Measurements from ENCODE around the gene MCU. TPM values are rescaled to one million over a fixed set of nuclear protein-coding genes. Genes with fewer than 3 reads are reported as not detected.
A peak's percentile ranks its signal among the peaks of the same experiment; 100 is the strongest.

The MCU gene
- total RNA-seq, 1 donor from 2014 or later, result 31.8 TPM

DNA sequence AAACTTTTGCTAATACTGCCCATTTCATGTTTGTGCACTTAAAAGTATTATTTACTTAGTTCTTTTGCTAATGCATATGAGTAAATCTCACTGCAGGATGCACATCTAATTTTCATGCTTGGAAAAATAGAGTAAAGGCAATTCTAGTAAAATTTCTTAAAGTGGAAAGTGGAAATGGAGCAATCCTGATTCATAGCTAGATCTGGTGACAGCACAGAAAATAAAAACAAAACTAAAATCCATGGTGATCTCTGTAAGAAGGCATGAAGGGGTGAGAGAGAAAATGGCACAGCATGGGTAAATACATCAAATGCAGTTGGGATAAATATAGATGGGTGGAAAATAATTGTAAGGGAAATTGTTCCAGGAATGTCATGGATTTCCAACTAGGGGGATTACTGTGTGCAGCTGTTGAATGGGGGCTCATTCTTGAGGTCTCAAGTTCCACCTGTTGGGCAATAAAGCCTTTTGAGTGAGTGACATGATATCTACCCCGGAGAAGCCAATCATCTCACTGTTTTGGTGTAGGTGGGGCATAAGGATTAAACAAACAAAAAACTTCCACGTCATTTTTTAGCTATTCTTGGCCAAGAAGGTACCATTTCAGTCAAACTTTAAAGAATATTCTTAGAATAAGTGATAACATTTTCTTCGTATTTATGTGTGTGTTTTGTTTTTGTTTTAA is 1.7 kb upstream of the MCU start:
- H3K36me3 ChIP-seq (ENCODE audit: insufficient read depth, low read length), result no peaks in the 10 kb centered on the region
- TF ChIP-seq EZH2 (IDR thresholded peaks at IDR 0.05; ENCODE audit: insufficient read depth, low read length), result no peak
- TF ChIP-seq, protein P1, sequence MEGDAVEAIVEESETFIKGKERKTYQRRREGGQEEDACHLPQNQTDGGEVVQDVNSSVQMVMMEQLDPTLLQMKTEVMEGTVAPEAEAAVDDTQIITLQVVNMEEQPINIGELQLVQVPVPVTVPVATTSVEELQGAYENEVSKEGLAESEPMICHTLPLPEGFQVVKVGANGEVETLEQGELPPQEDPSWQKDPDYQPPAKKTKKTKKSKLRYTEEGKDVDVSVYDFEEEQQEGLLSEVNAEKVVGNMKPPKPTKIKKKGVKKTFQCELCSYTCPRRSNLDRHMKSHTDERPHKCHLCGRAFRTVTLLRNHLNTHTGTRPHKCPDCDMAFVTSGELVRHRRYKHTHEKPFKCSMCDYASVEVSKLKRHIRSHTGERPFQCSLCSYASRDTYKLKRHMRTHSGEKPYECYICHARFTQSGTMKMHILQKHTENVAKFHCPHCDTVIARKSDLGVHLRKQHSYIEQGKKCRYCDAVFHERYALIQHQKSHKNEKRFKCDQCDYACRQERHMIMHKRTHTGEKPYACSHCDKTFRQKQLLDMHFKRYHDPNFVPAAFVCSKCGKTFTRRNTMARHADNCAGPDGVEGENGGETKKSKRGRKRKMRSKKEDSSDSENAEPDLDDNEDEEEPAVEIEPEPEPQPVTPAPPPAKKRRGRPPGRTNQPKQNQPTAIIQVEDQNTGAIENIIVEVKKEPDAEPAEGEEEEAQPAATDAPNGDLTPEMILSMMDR (IDR thresholded peaks at IDR 0.05; ENCODE audit: insufficient read depth, low read depth, low read length), result no peak
- Mint-ChIP-seq H3K27ac (ENCODE audit: unreplicated experiment) (no peak overlapping the region), H3K9me3 (ENCODE audit: unreplicated experiment) (no peaks in the 10 kb centered on the region), H3K4me1 (ENCODE audit: low read depth, unreplicated experiment) (peaks cover 21% of the 10 kb centered on the region), H3K4me3 (ENCODE audit: unreplicated experiment) (no peak overlapping the region), H3K27me3 (ENCODE audit: low read depth, unreplicated experiment) (no peaks in the 10 kb centered on the region), H3K36me3 (ENCODE audit: low read depth, unreplicated experiment) (no peaks in the 10 kb centered on the region)
- no peak overlapping the region for H3K9ac ChIP-seq (ENCODE audit: low read length)
- no peaks in the 10 kb centered on the region for H3K9me3 ChIP-seq (ENCODE audit: insufficient read depth, low read depth, low read length)
- FAIRE-seq (no peak), DNase-seq (ENCODE audit: low read depth) (no peak)
- H3K79me2 ChIP-seq (ENCODE audit: insufficient read depth, low read length), result peaks cover 29% of the 10 kb centered on the region
- no peak overlapping the region for H3K27ac ChIP-seq (ENCODE audit: low read depth, low read length)
- no peak overlapping the region for H2AFZ ChIP-seq (ENCODE audit: low read depth, low read length)
- H3K4me3 ChIP-seq (ENCODE audit: insufficient read depth, low read depth, low read length), result no peak overlapping the region
- no peaks in the 10 kb centered on the region for H3K27me3 ChIP-seq (ENCODE audit: insufficient read depth, low read length)
- no peak overlapping the region for H3K4me2 ChIP-seq (ENCODE audit: low read length)
- peaks cover 27% of the 10 kb centered on the region for H3K4me1 ChIP-seq (ENCODE audit: insufficient read depth, low read length)
- H4K20me1 ChIP-seq (ENCODE audit: insufficient read depth, low read length), result peaks cover 26% of the 10 kb centered on the region

DNA sequence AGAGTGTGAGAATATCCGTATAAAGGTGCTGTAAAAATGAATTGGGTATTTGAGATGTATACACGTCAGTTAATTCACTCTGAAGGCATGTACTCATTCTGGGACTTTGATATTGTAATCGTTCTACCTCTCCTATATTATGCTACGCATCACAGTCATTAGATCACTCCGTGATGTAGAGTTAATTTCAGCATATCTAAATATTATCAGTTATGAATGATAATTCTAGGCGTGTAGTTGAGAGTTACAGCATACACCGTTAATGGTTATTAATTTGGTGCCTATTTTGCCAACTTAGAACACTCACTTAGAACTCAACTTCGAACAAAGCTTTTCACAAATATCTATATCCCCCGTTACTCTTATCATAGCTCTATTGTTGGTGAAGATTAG is 477 bp upstream of the MCU start:
- DNase-seq (ENCODE audit: low read depth) (no peak), FAIRE-seq (no peak)
- peak overlapping the region; percentile 84 for H3K4me3 ChIP-seq (ENCODE audit: insufficient read depth, low read depth, low read length)
- H2AFZ ChIP-seq (ENCODE audit: low read depth, low read length), result peak overlapping the region; percentile 44
- Mint-ChIP-seq H3K27ac (ENCODE audit: unreplicated experiment) (no peak overlapping the region), H3K36me3 (ENCODE audit: low read depth, unreplicated experiment) (no peaks in the 10 kb centered on the region), H3K9me3 (ENCODE audit: unreplicated experiment) (no peaks in the 10 kb centered on the region), H3K27me3 (ENCODE audit: low read depth, unreplicated experiment) (no peaks in the 10 kb centered on the region), H3K4me3 (ENCODE audit: unreplicated experiment) (peak overlapping the region; percentile 69), H3K4me1 (ENCODE audit: low read depth, unreplicated experiment) (peaks cover 24% of the 10 kb centered on the region)
- H3K79me2 ChIP-seq (ENCODE audit: insufficient read depth, low read length), result peaks cover 40% of the 10 kb centered on the region
- H3K4me1 ChIP-seq (ENCODE audit: insufficient read depth, low read length), result peaks cover 31% of the 10 kb centered on the region
- H3K27ac ChIP-seq (ENCODE audit: low read depth, low read length), result no peak overlapping the region
- peaks cover 36% of the 10 kb centered on the region for H4K20me1 ChIP-seq (ENCODE audit: insufficient read depth, low read length)
- H3K27me3 ChIP-seq (ENCODE audit: insufficient read depth, low read length), result no peaks in the 10 kb centered on the region
- TF ChIP-seq, protein P1 (IDR thresholded peaks at IDR 0.05; ENCODE audit: insufficient read depth, low read depth, low read length), result no peak
- no peak for TF ChIP-seq EZH2 (IDR thresholded peaks at IDR 0.05; ENCODE audit: insufficient read depth, low read length)
- peak overlapping the region; percentile 78 for H3K4me2 ChIP-seq (ENCODE audit: low read length)
- H3K9ac ChIP-seq (ENCODE audit: low read length), result peak overlapping the region; percentile 90
- H3K36me3 ChIP-seq (ENCODE audit: insufficient read depth, low read length), result no peaks in the 10 kb centered on the region
- H3K9me3 ChIP-seq (ENCODE audit: insufficient read depth, low read depth, low read length), result no peaks in the 10 kb centered on the region

DNA sequence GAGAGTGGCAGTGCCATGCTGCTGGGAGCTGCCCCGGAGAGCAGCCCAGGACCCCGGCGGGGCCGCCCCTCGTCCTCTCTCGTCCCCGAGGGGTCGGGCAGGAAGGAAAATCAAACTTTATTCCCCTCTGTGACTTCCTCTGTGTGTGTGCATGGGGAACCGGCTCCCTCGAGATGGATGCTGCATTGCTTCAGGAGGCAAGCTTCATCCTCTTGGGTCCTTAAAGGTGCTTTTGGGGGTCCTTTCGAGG is 726 bp downstream of the MCU start:
- DNase-seq (ENCODE audit: low read depth) (no peak), FAIRE-seq (no peak)
- H3K4me2 ChIP-seq (ENCODE audit: low read length), result peak overlapping the region; percentile 99
- peak overlapping the region; percentile 36 for H3K27ac Mint-ChIP-seq (ENCODE audit: unreplicated experiment)
- peak overlapping the region; percentile 54 for H3K27ac ChIP-seq (ENCODE audit: low read depth, low read length)
- TF ChIP-seq, protein P1 (IDR thresholded peaks at IDR 0.05; ENCODE audit: insufficient read depth, low read depth, low read length), result no peak
- TF ChIP-seq EZH2 (IDR thresholded peaks at IDR 0.05; ENCODE audit: insufficient read depth, low read length), result no peak
- peak overlapping the region; percentile 68 for H2AFZ ChIP-seq (ENCODE audit: low read depth, low read length)
- H3K9me3 ChIP-seq (ENCODE audit: insufficient read depth, low read depth, low read length), result no peaks in the 10 kb centered on the region
- H3K4me1 Mint-ChIP-seq (ENCODE audit: low read depth, unreplicated experiment), result peaks cover 21% of the 10 kb centered on the region
- no peaks in the 10 kb centered on the region for H3K27me3 ChIP-seq (ENCODE audit: insufficient read depth, low read length)
- no peaks in the 10 kb centered on the region for H3K9me3 Mint-ChIP-seq (ENCODE audit: unreplicated experiment)
- H3K4me3 ChIP-seq (ENCODE audit: insufficient read depth, low read depth, low read length), result peak overlapping the region; percentile 84
- H3K79me2 ChIP-seq (ENCODE audit: insufficient read depth, low read length), result peaks cover 50% of the 10 kb centered on the region
- no peaks in the 10 kb centered on the region for H3K27me3 Mint-ChIP-seq (ENCODE audit: low read depth, unreplicated experiment)
- H3K9ac ChIP-seq (ENCODE audit: low read length), result peak overlapping the region; percentile 90
- peaks cover 40% of the 10 kb centered on the region for H4K20me1 ChIP-seq (ENCODE audit: insufficient read depth, low read length)
- peak overlapping the region; percentile 94 for H3K4me3 Mint-ChIP-seq (ENCODE audit: unreplicated experiment)
- H3K4me1 ChIP-seq (ENCODE audit: insufficient read depth, low read length), result peaks cover 31% of the 10 kb centered on the region
- no peaks in the 10 kb centered on the region for H3K36me3 ChIP-seq (ENCODE audit: insufficient read depth, low read length)
- no peaks in the 10 kb centered on the region for H3K36me3 Mint-ChIP-seq (ENCODE audit: low read depth, unreplicated experiment)
